Hematopoietic multipotent progenitor cell treated with erythropoietin and hydrocortisone succinate and interleukin-3 and kit ligand, for 17 days (in vitro differentiated cells): Measurements from ENCODE around the gene DTX3.
"Not testable (repeated sequence)": the region's sequence is repeated elsewhere in the genome, so short reads cannot be mapped to it uniquely, and the experiment has no call there.

Experiments
- DNase-seq: peaks from one replicate; pipeline ENCODE4 v3.0.0-alpha.2; 2015; ENCODE audit warnings: low spot score

Gene DTX3, protein sequence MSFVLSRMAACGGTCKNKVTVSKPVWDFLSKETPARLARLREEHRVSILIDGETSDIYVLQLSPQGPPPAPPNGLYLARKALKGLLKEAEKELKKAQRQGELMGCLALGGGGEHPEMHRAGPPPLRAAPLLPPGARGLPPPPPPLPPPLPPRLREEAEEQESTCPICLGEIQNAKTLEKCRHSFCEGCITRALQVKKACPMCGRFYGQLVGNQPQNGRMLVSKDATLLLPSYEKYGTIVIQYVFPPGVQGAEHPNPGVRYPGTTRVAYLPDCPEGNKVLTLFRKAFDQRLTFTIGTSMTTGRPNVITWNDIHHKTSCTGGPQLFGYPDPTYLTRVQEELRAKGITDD

DNA sequence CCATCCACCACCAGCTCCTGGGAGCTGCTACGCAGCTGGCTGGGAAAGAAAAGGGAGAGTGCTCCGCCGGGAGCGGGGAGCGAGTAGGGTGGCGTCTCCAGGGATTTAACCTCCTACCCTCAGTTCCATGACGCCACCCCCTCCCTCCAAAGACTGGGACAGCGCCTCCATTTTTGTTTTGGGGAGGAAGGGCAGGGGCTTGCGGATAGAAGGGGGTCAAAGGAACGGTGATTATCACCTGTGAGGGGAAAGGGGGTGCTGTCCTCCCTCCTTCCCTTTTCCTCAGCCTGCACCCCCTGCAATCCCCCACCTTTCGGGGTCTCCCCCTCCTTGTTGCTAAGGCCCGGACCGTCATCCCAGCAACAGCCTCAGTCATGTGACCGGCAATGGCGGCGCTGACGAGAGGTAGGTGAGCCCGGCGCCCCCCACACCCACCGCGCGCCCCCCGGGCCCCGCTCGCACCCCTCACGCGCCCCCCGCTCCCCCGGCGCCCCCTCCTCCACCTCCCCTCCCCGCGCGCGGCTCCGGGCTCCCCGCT is at the start of gene DTX3:
Gene DTX3 (plus strand): TSS at position 371 of the 538 bp plus-strand sequence. CDS start 1,694 bp downstream, outside the sequence.
- DNase-seq: no peak

DNA sequence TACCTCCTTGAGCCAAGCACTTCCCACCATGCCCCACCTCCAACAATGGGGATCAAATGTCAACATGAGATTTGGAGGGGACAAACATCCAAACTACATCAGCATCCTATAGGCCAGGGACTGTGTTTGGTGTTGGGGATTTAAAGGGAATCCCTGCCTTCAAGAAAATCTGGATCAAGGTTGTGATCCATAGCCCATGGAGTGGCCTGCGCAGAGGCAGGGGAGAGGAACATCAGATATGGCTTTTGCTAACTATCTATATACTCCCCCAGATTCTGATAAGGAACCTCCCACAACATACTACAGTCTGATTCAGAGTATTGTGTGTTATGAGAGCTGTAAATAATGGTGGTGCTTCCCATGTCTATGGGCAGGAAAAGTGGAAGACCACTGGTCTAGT is 49.7 kb upstream of the DTX3 start:
- no peak for DNase-seq

DNA sequence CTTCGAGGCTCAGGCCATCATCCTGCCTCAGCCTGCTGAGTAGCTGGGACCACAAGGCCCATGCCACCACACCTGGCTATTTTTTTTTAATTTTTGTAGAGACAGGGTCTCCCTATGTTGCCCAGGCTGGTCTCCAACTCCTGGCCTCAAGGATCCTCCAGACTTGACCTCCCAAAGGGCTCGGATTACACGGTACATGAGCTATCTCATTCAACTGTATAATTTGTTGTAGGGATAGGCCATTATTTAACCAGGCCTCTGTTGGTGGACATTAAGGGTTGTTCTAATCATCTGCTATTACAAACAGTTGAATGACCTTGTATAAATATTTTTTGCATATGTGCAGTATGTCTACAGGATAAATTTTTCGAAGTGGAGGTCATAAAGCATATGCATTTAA is 45.8 kb upstream of the DTX3 start:
- DNase-seq: no peak

DNA sequence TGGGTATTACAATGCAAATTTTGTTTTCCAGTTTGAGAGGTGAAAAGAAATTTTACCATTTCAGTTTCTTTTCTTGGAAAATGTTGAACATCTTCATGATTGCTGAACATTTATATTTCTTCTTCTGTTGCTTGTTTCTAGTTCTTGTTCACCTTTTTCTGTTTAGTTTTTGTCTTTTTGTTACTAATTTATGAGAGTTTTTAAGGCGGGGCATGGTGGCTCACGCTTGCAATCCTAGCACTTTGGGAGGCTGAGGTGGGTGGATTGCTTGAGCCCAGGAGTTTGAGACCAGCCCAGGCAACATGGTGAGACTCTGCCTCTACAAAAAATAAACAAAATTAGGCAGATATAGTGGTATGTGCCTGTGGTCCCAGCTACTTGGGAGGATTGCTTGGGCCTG is 44.1 kb upstream of the DTX3 start:
- DNase-seq: no peak

DNA sequence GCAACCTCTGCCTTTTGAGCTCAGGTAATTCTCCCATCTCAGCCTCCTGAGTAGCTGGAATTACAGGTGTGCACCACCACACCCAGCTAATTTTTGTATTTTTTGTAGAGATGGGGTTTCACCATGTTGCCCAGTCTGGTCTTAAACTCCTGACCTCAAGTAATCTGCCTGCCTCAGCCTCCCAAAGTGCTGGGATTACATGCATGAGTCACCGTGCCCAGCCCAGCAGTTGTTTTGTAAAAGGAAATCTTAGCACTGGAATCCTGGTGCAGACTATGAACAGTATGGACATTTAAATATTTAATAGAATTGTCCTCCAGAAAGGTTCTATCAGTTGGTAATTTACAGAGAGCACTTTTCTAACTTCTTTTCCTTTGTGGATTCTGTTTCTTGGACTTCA is 43.5 kb upstream of the DTX3 start:
- not testable (repeated sequence) for DNase-seq

DNA sequence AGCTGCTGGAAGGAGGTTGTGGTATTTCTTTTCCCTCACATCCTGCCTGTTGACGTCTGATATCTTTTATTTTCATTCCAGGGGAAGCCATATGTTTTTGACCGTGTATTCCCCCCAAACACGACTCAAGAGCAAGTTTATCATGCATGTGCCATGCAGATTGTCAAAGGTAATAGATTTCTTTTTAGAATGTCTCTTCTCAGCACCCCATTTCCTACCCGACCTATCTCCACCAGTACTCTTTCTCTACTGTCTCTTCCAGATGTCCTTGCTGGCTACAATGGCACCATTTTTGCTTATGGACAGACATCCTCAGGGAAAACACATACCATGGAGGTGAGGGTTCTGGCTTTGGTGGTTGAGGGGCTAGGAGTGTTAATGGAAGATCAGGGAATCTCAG is 41.3 kb upstream of the DTX3 start:
- no peak for DNase-seq

DNA sequence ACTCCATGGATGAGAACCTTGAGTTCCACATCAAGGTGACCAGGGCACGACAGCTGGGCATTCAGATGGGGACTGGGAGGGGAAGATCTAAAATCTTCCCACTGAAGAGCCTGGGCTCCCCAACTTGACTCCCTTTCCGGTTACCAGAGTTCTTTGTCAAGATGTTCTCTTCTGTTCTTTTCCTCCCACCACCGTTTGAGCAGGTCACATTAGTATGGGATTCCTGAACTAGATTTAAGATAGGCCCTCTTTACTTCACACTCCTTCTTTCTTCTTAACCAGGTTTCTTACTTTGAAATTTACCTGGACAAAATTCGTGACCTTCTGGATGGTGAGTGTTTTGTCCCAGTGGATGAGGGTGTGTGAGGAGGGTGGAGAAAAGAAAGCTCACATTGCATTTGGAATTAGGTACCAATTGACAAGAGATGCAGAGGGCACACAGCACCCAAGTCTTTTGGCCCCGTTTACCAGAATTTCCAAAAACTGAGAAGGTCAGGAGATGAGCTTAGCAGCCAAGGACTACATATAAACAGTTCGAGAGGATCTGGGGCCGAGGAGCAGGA is 40.4 kb upstream of the DTX3 start:
- no peak for DNase-seq

DNA sequence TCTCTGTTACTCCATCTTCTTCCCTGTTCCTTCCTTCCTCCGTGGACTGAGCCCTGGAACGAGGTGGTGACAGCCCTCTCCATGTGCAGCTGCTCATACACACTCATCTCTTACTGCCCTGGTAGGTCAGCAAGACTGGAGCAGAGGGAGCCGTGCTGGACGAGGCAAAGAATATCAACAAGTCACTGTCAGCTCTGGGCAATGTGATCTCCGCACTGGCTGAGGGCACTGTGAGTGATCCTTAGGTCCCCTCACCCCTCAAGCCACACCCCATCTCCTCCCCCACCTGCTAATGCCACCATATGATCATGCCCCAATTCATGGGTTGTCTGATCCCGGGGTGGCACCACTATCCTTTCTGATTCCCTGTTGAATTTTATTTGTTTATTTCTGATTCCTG is 35.8 kb upstream of the DTX3 start:
- DNase-seq: no peak

DNA sequence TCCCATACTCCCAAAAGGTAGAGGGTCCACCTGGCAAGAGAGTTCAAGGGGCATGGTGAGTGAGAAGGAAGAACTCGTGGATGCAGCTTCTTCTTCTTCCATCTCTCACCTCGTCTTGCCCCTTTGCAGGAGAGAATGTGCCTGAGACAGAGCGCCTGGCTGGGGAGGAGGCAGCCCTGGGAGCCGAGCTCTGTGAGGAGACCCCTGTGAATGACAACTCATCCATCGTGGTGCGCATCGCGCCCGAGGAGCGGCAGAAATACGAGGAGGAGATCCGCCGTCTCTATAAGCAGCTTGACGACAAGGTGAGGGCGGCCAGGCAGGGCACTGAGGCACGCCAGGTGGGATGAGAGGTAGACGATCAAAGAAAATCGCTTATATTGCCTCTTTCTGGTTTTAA is 34.8 kb upstream of the DTX3 start:
- no peak for DNase-seq

DNA sequence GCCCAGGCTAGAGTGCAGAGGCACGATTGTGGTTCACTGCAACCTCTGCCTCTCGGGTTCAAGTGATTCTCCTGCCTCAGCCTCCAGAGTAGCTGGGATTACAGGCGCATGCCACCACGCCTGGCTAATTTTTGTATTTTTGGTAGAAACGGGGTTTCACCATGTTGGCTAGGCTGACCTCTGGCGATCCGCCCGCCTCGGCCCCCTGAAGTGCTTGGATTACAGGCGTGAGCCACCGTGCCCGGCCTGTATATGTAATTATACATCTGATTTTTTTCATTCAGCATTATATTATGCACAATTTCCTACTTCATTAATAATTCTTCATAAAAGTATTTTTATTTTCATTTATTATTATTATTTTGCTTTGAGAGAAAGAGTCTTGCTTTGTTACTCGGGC is 34.2 kb upstream of the DTX3 start:
- not testable (repeated sequence) for DNase-seq

DNA sequence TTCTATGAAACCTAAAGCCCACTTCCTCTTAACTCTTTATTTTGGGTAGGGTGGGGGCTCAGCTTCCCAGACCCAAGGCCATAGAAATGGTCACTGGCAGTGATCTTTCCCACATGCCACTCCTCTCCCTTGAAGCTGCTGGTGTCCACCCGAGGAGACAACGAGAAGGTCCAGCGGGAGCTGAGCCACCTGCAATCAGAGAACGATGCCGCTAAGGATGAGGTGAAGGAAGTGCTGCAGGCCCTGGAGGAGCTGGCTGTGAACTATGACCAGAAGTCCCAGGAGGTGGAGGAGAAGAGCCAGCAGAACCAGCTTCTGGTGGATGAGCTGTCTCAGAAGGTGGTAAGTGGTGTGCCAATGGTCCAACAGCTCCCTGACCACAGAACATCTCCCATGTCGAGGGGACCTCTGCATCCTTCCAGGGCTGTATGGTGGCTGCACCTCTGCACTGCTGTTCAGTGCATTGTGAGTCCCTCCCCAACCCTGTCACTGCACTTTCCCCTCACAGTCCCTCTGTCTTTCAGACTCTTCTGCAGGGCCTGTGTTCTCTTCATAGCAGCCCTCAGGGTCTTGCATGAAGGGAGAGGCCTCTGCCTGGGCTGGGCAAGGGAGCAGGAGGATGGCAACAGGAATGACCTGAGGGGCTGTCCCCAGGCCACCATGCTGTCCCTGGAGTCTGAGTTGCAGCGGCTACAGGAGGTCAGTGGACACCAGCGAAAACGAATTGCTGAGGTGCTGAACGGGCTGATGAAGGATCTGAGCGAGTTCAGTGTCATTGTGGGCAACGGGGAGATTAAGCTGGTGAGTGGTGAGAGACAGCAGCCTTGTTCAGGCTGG is 32.5 kb upstream of the DTX3 start:
- no peak for DNase-seq

DNA sequence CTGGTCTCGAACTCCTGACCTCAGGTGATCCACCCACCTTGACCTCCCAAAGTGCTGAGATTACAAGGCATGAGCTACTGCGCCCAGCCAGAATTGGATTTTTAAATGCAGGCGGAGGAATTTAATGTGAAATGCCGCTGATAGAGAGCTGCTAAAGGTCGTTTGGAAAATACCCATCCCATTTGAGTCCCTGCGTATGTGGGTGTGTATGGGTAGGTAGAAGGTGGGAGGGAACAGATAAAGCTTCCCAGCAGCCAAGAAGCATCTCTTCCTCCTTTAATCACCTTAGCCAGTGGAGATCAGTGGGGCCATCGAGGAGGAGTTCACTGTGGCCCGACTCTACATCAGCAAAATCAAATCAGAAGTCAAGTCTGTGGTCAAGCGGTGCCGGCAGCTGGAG is 29.8 kb upstream of the DTX3 start:
- no peak for DNase-seq

DNA sequence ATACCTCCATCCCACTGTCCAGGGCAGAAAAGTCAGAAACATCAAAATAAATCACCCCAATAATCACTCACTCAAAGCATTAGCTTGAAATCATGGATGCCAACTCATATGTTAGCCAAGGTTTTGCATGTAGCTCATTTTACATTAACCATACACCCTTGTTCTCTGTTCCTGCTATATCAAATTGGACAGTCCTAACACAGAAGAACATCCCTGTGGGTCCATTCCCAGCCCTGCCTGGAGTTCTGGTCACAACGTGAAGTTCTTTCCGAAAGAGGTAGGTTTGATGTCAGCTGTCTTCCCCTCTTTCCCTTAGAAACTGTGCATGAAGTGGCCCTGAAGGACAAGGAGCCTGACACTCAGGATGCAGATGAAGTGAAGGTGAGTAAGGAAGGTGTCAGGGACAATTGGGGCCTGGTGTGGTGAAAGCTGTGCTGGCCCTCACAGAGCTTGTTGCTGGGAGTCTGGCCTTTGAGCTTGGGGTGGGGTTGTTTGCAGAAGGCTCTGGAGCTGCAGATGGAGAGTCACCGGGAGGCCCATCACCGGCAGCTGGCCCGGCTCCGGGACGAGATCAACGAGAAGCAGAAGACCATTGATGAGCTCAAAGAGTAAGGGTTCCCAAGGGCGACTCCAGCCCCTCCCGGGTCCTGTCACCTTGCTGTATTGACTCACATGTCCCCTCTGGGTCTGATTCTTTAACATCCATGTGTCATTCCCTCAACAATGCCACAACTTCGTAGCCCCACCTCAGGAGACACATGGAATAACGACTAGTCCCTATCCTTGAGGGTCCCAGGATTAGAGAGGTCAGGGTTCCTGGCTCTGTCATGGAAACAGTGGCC is 28.6 kb upstream of the DTX3 start:
- DNase-seq: no peak

DNA sequence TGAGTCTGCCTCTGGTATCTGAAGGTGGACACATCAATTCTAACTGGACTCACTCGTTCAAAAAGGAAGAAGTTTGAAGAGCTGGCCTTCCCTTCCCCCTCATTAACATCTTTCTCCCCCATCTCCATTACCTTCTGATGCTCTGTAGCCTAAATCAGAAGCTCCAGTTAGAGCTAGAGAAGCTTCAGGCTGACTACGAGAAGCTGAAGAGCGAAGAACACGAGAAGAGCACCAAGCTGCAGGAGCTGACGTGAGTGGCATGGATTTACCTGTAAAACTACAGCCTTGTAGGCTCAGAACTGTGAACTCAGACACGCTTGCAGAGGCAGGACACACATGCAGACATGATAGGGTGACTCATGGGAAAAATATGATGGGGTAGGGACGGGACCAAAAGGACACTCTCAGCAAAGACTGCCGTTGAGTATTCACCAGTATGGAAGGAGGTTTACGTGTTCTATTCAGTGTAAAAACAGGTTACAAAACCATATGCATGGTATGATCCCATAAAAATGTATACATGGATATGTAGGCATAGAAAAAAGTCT is 27.9 kb upstream of the DTX3 start:
- DNase-seq: no peak

DNA sequence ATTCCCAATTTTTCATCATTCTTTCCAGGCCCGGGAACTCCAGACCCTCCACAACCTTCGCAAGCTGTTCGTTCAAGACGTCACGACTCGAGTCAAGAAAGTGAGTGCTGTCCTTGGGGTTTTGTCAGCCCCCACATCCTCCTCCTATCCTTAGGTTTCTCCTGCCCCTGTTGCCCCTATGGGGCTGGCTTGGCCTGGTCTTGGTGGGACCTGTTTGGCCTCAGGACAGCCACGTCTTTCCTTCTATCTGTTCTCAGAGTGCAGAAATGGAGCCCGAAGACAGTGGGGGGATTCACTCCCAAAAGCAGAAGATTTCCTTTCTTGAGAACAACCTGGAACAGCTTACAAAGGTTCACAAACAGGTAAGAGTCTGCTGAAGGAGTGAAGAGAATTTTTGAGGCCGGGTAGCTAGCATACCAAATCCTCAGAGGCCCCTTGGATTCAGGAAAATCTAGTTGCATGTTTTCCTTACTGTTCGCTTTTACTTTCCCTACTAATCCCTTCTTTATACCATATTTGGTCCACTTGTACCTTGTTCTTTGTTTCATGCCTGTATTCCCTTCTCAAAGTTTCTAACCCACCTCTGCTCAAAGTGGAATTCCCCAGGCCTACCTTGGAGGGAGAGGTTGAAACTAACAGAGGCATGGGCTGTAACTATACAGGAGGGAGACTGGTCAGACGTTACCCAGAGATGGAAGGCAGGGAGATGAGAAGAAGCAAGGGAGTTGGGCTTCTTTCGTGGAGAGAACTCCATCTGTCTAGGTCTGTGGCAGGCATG is 26.5 kb upstream of the DTX3 start:
- DNase-seq: no peak

DNA sequence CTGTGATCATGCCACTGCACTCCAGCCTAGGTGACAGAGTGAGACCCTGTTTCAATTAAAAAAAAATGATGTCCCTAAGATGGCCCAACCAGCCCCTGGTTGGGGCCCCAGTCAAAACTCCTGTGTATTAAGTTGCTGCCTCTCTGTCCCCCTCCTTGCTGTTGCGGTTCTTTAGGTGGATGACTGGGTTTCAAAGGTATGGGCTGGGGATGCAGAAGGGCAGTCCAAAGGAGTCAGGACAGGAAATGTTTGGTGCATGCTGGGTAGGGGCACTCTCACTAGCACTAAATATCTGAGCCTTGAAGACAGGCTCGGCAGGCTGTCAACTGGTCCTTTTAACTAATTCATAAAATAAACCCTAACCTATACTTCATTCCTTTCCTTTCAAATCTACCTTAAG is 25.6 kb upstream of the DTX3 start:
- DNase-seq: no peak

DNA sequence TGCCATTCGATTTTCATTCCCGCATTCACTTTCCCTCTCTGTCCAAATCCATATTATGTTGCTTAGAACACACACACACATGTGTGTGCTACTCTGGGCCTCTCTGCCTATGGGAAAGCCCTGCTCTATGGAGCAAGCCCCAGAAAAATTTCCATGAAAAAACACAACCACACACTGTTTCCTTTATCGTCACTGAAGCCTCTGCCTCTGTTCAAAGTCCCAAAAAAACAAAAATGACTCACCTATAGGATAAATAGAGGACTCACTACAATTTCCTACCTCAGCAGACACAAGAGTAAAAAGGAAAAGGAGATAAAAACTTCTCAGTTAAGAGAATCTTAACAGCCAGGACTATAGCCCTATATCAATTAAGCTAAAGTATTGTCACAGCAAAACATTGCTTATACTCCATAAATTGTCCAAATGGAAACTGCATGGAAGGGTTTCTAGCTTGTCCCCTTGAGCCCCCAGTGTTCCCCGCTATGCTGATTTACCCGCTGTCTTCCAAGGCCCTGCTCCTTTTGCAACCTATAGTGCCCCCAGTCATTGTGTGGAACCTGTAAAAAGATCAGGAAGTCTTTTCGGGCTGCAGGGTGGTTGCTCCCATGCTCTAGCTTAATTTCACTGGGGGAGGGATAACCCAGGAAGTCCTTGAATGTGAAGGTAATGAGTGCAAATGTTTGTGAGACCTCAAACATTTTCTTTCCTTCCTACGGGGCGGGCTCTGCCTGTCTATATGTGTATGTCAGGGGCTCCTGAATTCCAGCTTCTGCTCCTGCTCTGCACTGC is 24.8 kb upstream of the DTX3 start:
- no peak for DNase-seq

DNA sequence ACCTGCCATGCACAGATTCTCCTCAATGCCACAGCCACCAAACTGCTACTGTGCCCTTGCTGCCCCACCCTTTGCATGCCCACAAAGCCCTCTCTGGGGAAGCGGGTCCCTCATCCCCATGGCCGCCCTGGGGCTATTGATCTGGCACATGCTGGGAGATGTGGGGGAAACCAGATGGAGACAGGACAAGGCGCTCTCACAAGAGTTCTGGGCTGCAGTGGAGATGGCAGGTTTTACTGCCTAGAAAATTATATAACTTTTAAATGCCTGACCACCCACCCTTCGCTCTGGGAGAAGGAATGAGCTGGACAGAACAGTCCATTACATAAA is 24.2 kb upstream of the DTX3 start:
- DNase-seq: no peak

DNA sequence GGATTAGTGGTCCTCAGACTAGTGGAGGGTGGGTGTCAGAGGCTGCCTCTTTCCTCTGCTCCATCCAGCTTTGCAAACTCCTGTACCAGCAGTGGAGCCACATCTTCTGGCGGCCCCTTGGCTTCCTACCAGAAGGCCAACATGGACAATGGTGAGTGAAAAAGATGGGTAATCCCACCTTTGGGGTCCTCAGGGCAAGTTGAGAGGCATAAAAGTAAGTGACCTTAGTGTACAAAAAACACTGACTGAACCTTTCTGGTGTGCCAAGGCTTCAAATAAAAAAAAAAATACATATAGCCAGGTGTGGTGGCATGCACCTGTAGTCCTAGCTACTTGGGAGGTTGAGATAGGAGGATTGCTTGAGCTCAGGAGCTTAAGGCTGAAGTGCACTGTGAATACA is 22.8 kb upstream of the DTX3 start:
- DNase-seq: no peak

DNA sequence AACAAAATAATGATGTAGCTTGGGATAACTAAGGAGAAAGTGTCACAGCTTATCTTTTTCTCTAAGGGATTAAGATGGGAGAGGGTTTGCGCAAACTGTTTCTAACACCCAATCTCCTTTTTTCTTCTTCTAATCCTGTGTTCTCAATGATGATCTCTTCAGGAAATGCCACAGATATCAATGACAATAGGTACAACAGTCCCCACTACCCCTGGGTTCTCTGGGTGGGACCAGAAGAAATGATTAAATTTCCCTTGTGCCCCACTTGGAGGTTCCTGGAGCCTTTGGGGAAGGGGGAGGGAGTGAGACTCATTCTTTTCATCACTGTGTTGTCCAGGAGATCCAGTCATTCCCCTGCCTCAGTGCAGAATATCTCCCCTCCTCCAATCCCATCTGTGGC is 22.2 kb upstream of the DTX3 start:
- DNase-seq: no peak
